BJ (cell line): ENCODE results near the gene ARL1. TPM values are rescaled to one million over a fixed set of nuclear protein-coding genes. Genes with fewer than 3 reads are reported as not detected.
"Not testable (repeated sequence)": the region's sequence is repeated elsewhere in the genome, so short reads cannot be mapped to it uniquely, and the experiment has no call there.

ENCODE experiments used
- CTCF ChIA-PET: fragments of 350-600 bp; formaldehyde crosslinking; extraction: SDS; loops from one replicate; lab custom pipeline; 2021; ENCODE audit warnings: antibody characterized with exemption, inconsistent platforms; lab: Yijun Ruan, JAX
- POLR2A ChIA-PET: fragments of 300-600 bp; sonication (Branson Sonifier 250); formaldehyde crosslinking; extraction: SDS; loops from one replicate; lab custom pipeline; 2021; ENCODE audit warnings: antibody characterized with exemption; lab: Charles Lee
- DNase-seq: peaks from one replicate; pipeline ENCODE4 v3.0.0-alpha.2; 2011; ENCODE audit warnings: low read depth
- H3K27me3 ChIP-seq: 2 replicates; pipeline ENCODE4 v1.6.0; 2011; ENCODE audit warnings: low read length; ENCODE audit not compliant: control insufficient read depth, insufficient read depth
- H3K36me3 ChIP-seq: 2 replicates; pipeline ENCODE4 v1.5.1; 2011; ENCODE audit warnings: low read length; ENCODE audit not compliant: control insufficient read depth, insufficient read depth
- H3K4me3 ChIP-seq: 2 replicates; pipeline ENCODE4 v1.5.1; 2011; ENCODE audit warnings: low read depth, mild to moderate bottlenecking, control low read depth, low read length
- polyA plus RNA-seq: library from polyadenylated mRNA; depleted of rRNA; stranded (reverse); fragments of >200 nt; gene quantifications from 2 replicates; pipeline ENCODE4 v1.2.3, GENCODE V29; 2011
- TF ChIP-seq, protein P1 (sequence below): IDR thresholded peaks from 2 replicates; pipeline ENCODE4 v1.5.1; 2011; ENCODE audit warnings: low read depth, mild to moderate bottlenecking, control low read depth, inconsistent platforms, low read length, moderate library complexity; ENCODE audit not compliant: insufficient read depth

ARL1 gene
- polyA plus RNA-seq, 1 experiment, result 57.0 TPM

DNA sequence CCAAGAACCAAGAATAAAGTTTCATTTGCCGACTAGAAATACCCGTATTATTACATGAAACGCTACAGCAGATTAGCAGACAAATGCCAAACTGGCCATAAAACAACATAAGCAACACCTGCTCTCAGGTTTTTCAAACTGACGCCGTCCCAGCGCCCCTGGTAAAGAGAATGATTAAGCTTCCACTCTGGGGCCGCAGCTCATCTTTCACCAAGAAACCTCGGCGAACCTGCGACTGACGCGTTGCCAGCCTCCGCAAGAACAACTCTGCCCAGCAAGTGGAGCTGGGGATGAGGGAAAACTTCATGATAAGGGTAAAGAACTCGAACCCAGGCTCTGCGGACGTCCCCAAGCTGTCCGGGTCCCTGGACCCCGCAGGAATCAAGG lies 530 bp downstream of the ARL1 start:
- DNase-seq, result no peak
- POLR2A ChIA-PET, result no interaction called here

DNA sequence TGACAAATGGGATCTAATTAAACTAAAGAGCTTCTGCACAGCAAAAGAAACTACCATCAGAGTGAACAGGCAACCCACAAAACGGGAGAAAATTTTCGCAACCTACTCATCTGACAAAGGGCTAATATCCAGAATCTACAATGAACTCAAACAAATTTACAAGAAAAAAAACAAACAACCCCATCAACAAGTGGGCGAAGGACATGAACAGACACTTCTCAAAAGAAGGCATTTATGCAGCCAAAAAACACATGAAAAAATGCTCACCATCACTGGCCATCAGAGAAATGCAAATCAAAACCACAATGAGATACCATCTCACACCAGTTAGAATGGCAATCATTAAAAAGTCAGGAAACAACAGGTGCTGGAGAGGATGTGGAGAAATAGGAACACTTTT lies 16.4 kb downstream of the ARL1 start:
- POLR2A ChIA-PET, result not testable (repeated sequence)

More for the DNA sequence above, 530 bp downstream of the ARL1 start:
- Histone ChIP-seq H3K4me3 (peak overlapping the region; percentile 80), H3K27me3 (no peaks in the 10 kb centered on the region), H3K36me3 (no peaks in the 10 kb centered on the region; the same call in 1 of the 2 replicates)
- TF ChIP-seq, protein P1, sequence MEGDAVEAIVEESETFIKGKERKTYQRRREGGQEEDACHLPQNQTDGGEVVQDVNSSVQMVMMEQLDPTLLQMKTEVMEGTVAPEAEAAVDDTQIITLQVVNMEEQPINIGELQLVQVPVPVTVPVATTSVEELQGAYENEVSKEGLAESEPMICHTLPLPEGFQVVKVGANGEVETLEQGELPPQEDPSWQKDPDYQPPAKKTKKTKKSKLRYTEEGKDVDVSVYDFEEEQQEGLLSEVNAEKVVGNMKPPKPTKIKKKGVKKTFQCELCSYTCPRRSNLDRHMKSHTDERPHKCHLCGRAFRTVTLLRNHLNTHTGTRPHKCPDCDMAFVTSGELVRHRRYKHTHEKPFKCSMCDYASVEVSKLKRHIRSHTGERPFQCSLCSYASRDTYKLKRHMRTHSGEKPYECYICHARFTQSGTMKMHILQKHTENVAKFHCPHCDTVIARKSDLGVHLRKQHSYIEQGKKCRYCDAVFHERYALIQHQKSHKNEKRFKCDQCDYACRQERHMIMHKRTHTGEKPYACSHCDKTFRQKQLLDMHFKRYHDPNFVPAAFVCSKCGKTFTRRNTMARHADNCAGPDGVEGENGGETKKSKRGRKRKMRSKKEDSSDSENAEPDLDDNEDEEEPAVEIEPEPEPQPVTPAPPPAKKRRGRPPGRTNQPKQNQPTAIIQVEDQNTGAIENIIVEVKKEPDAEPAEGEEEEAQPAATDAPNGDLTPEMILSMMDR, result no peak
- CTCF ChIA-PET, result interaction anchor here (0.6 to 1.1 kb wide), 3 partner anchors 9 to 1585 kb away, joined by 3 to 6 read pairs (median 3); no protein-coding TSS in a partner anchor

DNA sequence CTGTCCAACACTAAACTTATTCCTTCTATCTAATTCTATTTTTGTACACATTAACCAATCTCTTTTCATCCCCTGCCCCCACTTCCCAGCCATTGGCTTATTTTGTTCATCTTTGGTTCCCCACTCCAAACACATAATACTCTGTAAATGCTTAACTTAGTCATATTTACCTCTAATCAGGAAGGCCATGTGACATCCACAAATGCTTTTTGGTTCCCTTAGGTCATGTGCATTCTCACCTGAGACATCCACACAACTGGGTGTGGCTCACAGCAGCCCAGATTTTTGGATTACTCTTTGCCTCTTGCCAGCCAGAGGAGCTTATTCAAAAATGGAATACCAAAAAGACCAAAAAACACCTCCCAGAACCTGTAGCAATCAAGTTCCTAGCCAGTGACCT lies 28.4 kb downstream of the ARL1 start:
- TF ChIP-seq, protein P1, result no peak
- ChIA-PET POLR2A (no interaction called here), CTCF (no interaction called here)
- DNase-seq, result no peak
- Histone ChIP-seq H3K4me3 (no peak overlapping the region), H3K36me3 (peaks cover 6% of the 10 kb centered on the region), H3K27me3 (no peaks in the 10 kb centered on the region)

More for the DNA sequence above, 16.4 kb downstream of the ARL1 start:
- H3K4me3 ChIP-seq, CTCF ChIA-PET, H3K27me3 ChIP-seq, DNase-seq, H3K36me3 ChIP-seq: not testable (repeated sequence)

DNA sequence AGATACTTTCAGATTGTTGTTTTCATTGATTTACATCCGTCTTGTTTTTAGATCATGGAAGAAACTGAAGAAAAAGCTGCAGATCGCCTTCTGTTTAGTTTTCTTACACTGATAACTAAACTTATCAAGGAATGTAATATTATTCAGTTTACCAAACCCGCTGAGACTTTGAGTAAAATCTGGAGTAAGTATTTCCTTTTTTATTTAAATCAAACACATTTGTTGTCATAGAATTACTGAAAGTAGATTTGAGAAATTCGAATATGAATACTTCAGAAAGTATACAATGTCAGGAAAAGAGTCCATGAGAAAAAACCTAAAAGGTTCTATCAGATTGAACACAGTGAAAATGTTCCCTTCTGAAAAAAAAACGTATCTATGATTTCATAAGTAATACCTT lies 32.0 kb downstream of the ARL1 start:
- TF ChIP-seq, protein P1, result no peak
- POLR2A ChIA-PET, result no interaction called here
- CTCF ChIA-PET, result no interaction called here
- no peak for DNase-seq
- H3K4me3 ChIP-seq, result no peak overlapping the region
- H3K36me3 ChIP-seq, result peaks cover 12% of the 10 kb centered on the region
- H3K27me3 ChIP-seq, result no peaks in the 10 kb centered on the region

DNA sequence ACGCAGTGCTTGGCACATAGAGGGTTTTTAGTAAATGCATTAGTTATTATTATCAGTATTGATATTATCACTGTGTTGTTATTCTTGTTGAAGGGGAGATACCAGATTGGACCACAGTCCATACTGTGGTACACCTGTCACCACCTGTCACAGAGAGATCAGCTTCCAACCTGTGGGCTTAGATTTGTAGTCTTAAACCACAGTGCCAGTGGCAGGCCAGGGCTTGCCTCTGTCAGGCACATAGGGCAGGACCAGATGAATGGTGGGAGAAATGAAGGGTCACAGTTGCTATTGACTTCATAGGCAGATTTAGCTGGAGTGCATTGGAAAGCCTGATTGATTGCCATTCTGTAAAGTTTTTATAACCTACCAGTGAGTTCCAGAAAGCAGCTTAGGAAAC lies 35.1 kb downstream of the ARL1 start:
- Histone ChIP-seq H3K4me3 (no peak overlapping the region), H3K27me3 (no peaks in the 10 kb centered on the region), H3K36me3 (peaks cover 10% of the 10 kb centered on the region)
- ChIA-PET POLR2A (no interaction called here), CTCF (no interaction called here)
- TF ChIP-seq, protein P1, result no peak
- DNase-seq, result no peak

DNA sequence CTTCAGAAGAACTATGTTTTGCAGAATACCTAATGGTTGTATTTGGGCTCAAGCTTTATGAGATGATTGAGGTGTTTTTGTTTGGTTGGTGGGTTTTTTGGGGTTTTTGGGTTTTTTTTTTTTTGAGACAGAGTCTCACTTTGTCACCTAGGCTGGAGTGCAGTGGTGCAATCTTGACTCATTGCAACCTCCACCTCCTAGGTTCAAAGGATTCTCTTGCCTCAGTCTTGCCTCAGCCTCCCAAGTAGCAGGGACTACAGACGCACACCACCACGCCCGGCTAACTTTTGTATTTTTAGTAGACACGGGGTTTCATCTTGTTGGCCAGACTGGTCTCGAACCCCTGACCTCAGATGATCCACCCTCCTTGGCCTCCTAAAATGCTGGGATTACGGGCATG lies 39.6 kb downstream of the ARL1 start:
- Histone ChIP-seq H3K4me3 (no peak overlapping the region), H3K36me3 (peaks cover 11% of the 10 kb centered on the region), H3K27me3 (no peaks in the 10 kb centered on the region)
- no peak for DNase-seq
- CTCF ChIA-PET, result no interaction called here
- TF ChIP-seq, protein P1, result no peak
- POLR2A ChIA-PET, result no interaction called here
